CD4-positive, alpha-beta memory T cell (primary cell): ENCODE data around the gene CLDN9. TPM values are rescaled to one million over a fixed set of nuclear protein-coding genes. Genes with fewer than 3 reads are reported as not detected.

ENCODE experiments used
- CTCF ChIA-PET: fragments of 350-600 bp; sonication (Branson Sonifier 250); formaldehyde crosslinking; loops from one replicate; lab custom pipeline; 2021; ENCODE audit warnings: inconsistent platforms; ENCODE audit not compliant: partially characterized antibody; lab: Charles Lee
- POLR2A ChIA-PET: fragments of 350-600 bp; sonication (Branson Sonifier 250); formaldehyde crosslinking; loops from one replicate; lab custom pipeline; 2021; ENCODE audit not compliant: partially characterized antibody; lab: Charles Lee
- DNase-seq, 5 donors: peaks; one replicate each; pipeline versions ENCODE4 v3.0.0 to v3.0.0-alpha.2; 2020 to 2022; ENCODE audit warnings: mixed read lengths in 1 of 5
- H3K27ac ChIP-seq: one replicate; pipeline ENCODE4 v1.7.0; 2013; ENCODE audit warnings: low read depth, low read length
- H3K27me3 ChIP-seq: 2 replicates; pipeline ENCODE4 v1.7.0; 2013; ENCODE audit warnings: mild to moderate bottlenecking, low read length, moderate library complexity; ENCODE audit not compliant: insufficient read depth
- H3K36me3 ChIP-seq: 2 replicates; pipeline ENCODE4 v1.7.0; 2013; ENCODE audit warnings: mild to moderate bottlenecking, low read length, moderate library complexity; ENCODE audit not compliant: insufficient read depth
- H3K4me1 ChIP-seq: 2 replicates; pipeline ENCODE4 v1.7.0; 2013; ENCODE audit warnings: mild to moderate bottlenecking, low read length, moderate library complexity; ENCODE audit not compliant: insufficient read depth
- H3K4me3 ChIP-seq, 2 donors: one replicate each; pipeline ENCODE4 v1.7.0; 2013; ENCODE audit warnings: low read length in 2 of 2, mild to moderate bottlenecking in 1 of 2
- H3K9me3 ChIP-seq, 2 donors: one replicate each; pipeline ENCODE4 v1.7.0; 2013; ENCODE audit warnings: low read length in 2 of 2, control low read depth in 1 of 2; ENCODE audit not compliant: control insufficient read depth in 1 of 2
- H3K27ac Mint-ChIP-seq, 7 donors: one replicate each; pipeline ENCODE4 v1.8.0; 2020 to 2021; ENCODE audit warnings: mixed read lengths in 7 of 7, mild to moderate bottlenecking in 6 of 7, inconsistent platforms in 3 of 7, moderate library complexity in 3 of 7
- H3K27me3 Mint-ChIP-seq, 2 donors: one replicate each; pipeline ENCODE4 v1.8.0; 2020 to 2021; ENCODE audit warnings: mixed read lengths in 2 of 2
- H3K36me3 Mint-ChIP-seq, 2 donors: one replicate each; pipeline ENCODE4 v1.8.0; 2020 to 2021; ENCODE audit warnings: mixed read lengths in 2 of 2, inconsistent platforms in 1 of 2, mild to moderate bottlenecking in 1 of 2
- H3K4me1 Mint-ChIP-seq, 4 donors: one replicate each; pipeline ENCODE4 v1.8.0; 2020 to 2021; ENCODE audit warnings: mixed read lengths in 4 of 4, mild to moderate bottlenecking in 1 of 4
- H3K4me3 Mint-ChIP-seq, 8 donors: one replicate each; pipeline ENCODE4 v1.8.0; 2020 to 2021; ENCODE audit warnings: mixed read lengths in 8 of 8, mild to moderate bottlenecking in 7 of 8, moderate library complexity in 6 of 8, inconsistent platforms in 3 of 8
- H3K9me3 Mint-ChIP-seq, 8 donors: one replicate each; pipeline ENCODE4 v1.8.0; 2020 to 2021; ENCODE audit warnings: mixed read lengths in 8 of 8, mild to moderate bottlenecking in 5 of 8, inconsistent platforms in 3 of 8, moderate library complexity in 1 of 8
- intact Hi-C: fragments of 100-400 bp; cut with micrococcal nuclease; formaldehyde crosslinking; loops from one replicate; pipeline ENCODE4 v1.15.1; 2023
- polyA plus RNA-seq, 2 donors: library from polyadenylated mRNA; unstranded; fragments of 300-500 nt; fragmentation: Illumina TruSeq; gene quantifications; one replicate each; pipeline ENCODE4 v1.2.3, GENCODE V29; 2021
- total RNA-seq, 2 experiments: library from RNA; stranded (reverse); gene quantifications; one replicate each; pipeline ENCODE4 v1.2.3, GENCODE V29; 2021

Gene CLDN9
- total and polyA plus RNA-seq, 4 experiments from 2014 or later: not detected

GRCh38 chr16:3062553-3062952, 49.8 kb downstream of the CLDN9 start:
- H3K36me3 Mint-ChIP-seq: peaks cover 17 to 29% of the 10 kb centered on the region in 2 donors
- H3K4me3 Mint-ChIP-seq: peak overlapping the region in 3 of 8 donors; percentile 68 to 100 (median 78)
- Histone ChIP-seq H3K36me3 (peaks cover 5% of the 10 kb centered on the region), H3K27ac (no peak overlapping the region), H3K9me3 (no peaks in the 10 kb centered on the region), H3K27me3 (no peaks in the 10 kb centered on the region), H3K4me3 (no peak overlapping the region), H3K4me1 (peaks cover 63% of the 10 kb centered on the region)
- ChIA-PET POLR2A (interaction anchor here (1.4 to 8.8 kb wide), 6 partner anchors 14 to 96 kb away, joined by 4 to 217 read pairs (median 4); partner anchors contain the start of gene ZSCAN10), CTCF (interaction anchor here (0.7 to 13.3 kb wide), 6 partner anchors 13 to 221 kb away, joined by 3 to 362 read pairs (median 20); partner anchors contain the start of genes ZNF213 and ZSCAN10)
- peaks cover 26 to 77% (median 48%) of the 10 kb centered on the region in 4 donors for H3K4me1 Mint-ChIP-seq
- H3K27me3 Mint-ChIP-seq: no peaks in the 10 kb centered on the region
- no peak for DNase-seq
- peaks cover 0 to 4% (median 0%) of the 10 kb centered on the region in 8 donors for H3K9me3 Mint-ChIP-seq
- H3K27ac Mint-ChIP-seq: peak overlapping the region in 5 of 7 donors; percentile 77 to 98 (median 95)
- intact Hi-C loops: no loop called here

GRCh38 chr16:3063625-3064386, 51.1 kb downstream of the CLDN9 start:
- Histone ChIP-seq H3K27me3 (no peaks in the 10 kb centered on the region), H3K27ac (peak overlapping the region; percentile 98), H3K4me3 (no peak overlapping the region), H3K36me3 (peaks cover 18% of the 10 kb centered on the region), H3K4me1 (peaks cover 68% of the 10 kb centered on the region), H3K9me3 (no peaks in the 10 kb centered on the region)
- peaks cover 0 to 4% (median 0%) of the 10 kb centered on the region in 8 donors for H3K9me3 Mint-ChIP-seq
- intact Hi-C loops: no loop called here
- DNase-seq: no peak
- peak overlapping the region; percentile 91 to 99 (median 96) for H3K27ac Mint-ChIP-seq
- POLR2A ChIA-PET: interaction anchor here (0.6 to 8.8 kb wide), 14 partner anchors 12 to 144 kb away, joined by 3 to 217 read pairs (median 4); partner anchors contain the start of genes MMP25, ZNF213 and ZSCAN10
- peak overlapping the region; percentile 98 to 100 (median 100) for H3K4me3 Mint-ChIP-seq
- no peaks in the 10 kb centered on the region for H3K27me3 Mint-ChIP-seq
- peaks cover 32 to 82% (median 53%) of the 10 kb centered on the region in 4 donors for H3K4me1 Mint-ChIP-seq
- peaks cover 30 to 40% of the 10 kb centered on the region in 2 donors for H3K36me3 Mint-ChIP-seq
- CTCF ChIA-PET: interaction anchor here (1.5 to 13.3 kb wide), 8 partner anchors 12 to 95 kb away, joined by 3 to 362 read pairs (median 9); partner anchors contain the start of genes ZNF213 and ZSCAN10

Other genes with a start within 250 kb of the CLDN9 start
- gene ELOB, start 235.6 kb upstream of the CLDN9 start, total RNA-seq: 10 to 100 TPM; 83.0 to 86.8 TPM
- 100 to 1,000 TPM; 268 to 270 TPM for gene ELOB, start 235.6 kb upstream of the CLDN9 start, polyA plus RNA-seq
- not detected for gene PRSS33, start 225.4 kb upstream of the CLDN9 start, total RNA-seq
- not detected for gene PRSS33, start 225.4 kb upstream of the CLDN9 start, polyA plus RNA-seq
- not detected for gene PRSS41, start 214.5 kb upstream of the CLDN9 start, total RNA-seq
- not detected for gene PRSS41, start 214.5 kb upstream of the CLDN9 start, polyA plus RNA-seq
- gene PRSS21, start 195.7 kb upstream of the CLDN9 start, total RNA-seq: 1 to 10 TPM in 1 of 2 experiments, under 1 TPM in 1; 0.96 to 2.6 TPM
- gene PRSS21, start 195.7 kb upstream of the CLDN9 start, polyA plus RNA-seq: 10 to 100 TPM in 1 of 2 donors, 1 to 10 TPM in 1; 6.2 to 11.5 TPM
- gene ZG16B, start 182.6 kb upstream of the CLDN9 start, total RNA-seq: not detected
- gene ZG16B, start 182.6 kb upstream of the CLDN9 start, polyA plus RNA-seq: under 1 TPM in 1 of 2 donors, not detected in 1; 0.79 TPM
- under 1 TPM in 1 of 2 experiments, not detected in 1; 0.39 TPM for gene PRSS22, start 154.8 kb upstream of the CLDN9 start, total RNA-seq
- gene PRSS22, start 154.8 kb upstream of the CLDN9 start, polyA plus RNA-seq: under 1 TPM in 1 of 2 donors, not detected in 1; 0.42 TPM
- 10 to 100 TPM; 24.1 to 27.1 TPM for gene FLYWCH2, start 129.7 kb upstream of the CLDN9 start, total RNA-seq
- 10 to 100 TPM; 21.1 to 23.3 TPM for gene FLYWCH2, start 129.7 kb upstream of the CLDN9 start, polyA plus RNA-seq
- gene FLYWCH1, start 101.0 kb upstream of the CLDN9 start, total RNA-seq: 100 to 1,000 TPM; 121 to 123 TPM
- 10 to 100 TPM in 1 of 2 donors, 1 to 10 TPM in 1; 7.1 to 21.2 TPM for gene FLYWCH1, start 101.0 kb upstream of the CLDN9 start, polyA plus RNA-seq
- not detected for gene KREMEN2, start 48.6 kb upstream of the CLDN9 start, total RNA-seq
- gene KREMEN2, start 48.6 kb upstream of the CLDN9 start, polyA plus RNA-seq: not detected
- 1 to 10 TPM; 1.5 to 1.7 TPM for gene PAQR4, start 43.6 kb upstream of the CLDN9 start, total RNA-seq
- gene PAQR4, start 43.6 kb upstream of the CLDN9 start, polyA plus RNA-seq: under 1 TPM; 0.77 to 0.81 TPM
- under 1 TPM in 1 of 2 experiments, not detected in 1; 0.79 TPM for gene PKMYT1, start 32.5 kb upstream of the CLDN9 start, total RNA-seq
- not detected for gene PKMYT1, start 32.5 kb upstream of the CLDN9 start, polyA plus RNA-seq
- not detected for gene CLDN6, start 5.3 kb downstream of the CLDN9 start, total RNA-seq
- gene CLDN6, start 5.3 kb downstream of the CLDN9 start, polyA plus RNA-seq: not detected
- 1 to 10 TPM in 1 of 2 experiments, under 1 TPM in 1; 0.73 to 1.0 TPM for gene TNFRSF12A, start 7.4 kb downstream of the CLDN9 start, total RNA-seq
- under 1 TPM; 0.33 to 0.44 TPM for gene TNFRSF12A, start 7.4 kb downstream of the CLDN9 start, polyA plus RNA-seq
- 10 to 100 TPM; 16.0 to 18.0 TPM for gene HCFC1R1, start 11.0 kb downstream of the CLDN9 start, total RNA-seq
- gene HCFC1R1, start 11.0 kb downstream of the CLDN9 start, polyA plus RNA-seq: 10 to 100 TPM; 18.5 to 23.8 TPM
- 10 to 100 TPM; 18.4 to 22.5 TPM for gene THOC6, start 11.1 kb downstream of the CLDN9 start, total RNA-seq
- gene THOC6, start 11.1 kb downstream of the CLDN9 start, polyA plus RNA-seq: 10 to 100 TPM; 41.4 to 48.8 TPM
- not detected for gene BICDL2, start 24.0 kb downstream of the CLDN9 start, total RNA-seq
- not detected for gene BICDL2, start 24.0 kb downstream of the CLDN9 start, polyA plus RNA-seq
- 1 to 10 TPM; 2.9 to 3.0 TPM for gene MMP25, start 33.6 kb downstream of the CLDN9 start, total RNA-seq
- gene MMP25, start 33.6 kb downstream of the CLDN9 start, polyA plus RNA-seq: under 1 TPM; 0.52 to 0.91 TPM
- 100 to 1,000 TPM; 752 to 810 TPM for gene IL32, start 52.7 kb downstream of the CLDN9 start, total RNA-seq
- 1,000 to 10,000 TPM; 3,111 to 3,174 TPM for gene IL32, start 52.7 kb downstream of the CLDN9 start, polyA plus RNA-seq
- gene ZSCAN10, start 86.4 kb downstream of the CLDN9 start, total RNA-seq: under 1 TPM in 1 of 2 experiments, not detected in 1; 0.15 TPM
- gene ZSCAN10, start 86.4 kb downstream of the CLDN9 start, polyA plus RNA-seq: not detected
- not detected for gene ZNF205, start 99.7 kb downstream of the CLDN9 start, total RNA-seq
- gene ZNF205, start 99.7 kb downstream of the CLDN9 start, polyA plus RNA-seq: under 1 TPM in 1 of 2 donors, not detected in 1; 0.20 TPM
- 10 to 100 TPM; 14.1 to 14.5 TPM for gene ZNF213, start 122.1 kb downstream of the CLDN9 start, total RNA-seq
- 1 to 10 TPM in 1 of 2 donors, under 1 TPM in 1; 0.67 to 3.2 TPM for gene ZNF213, start 122.1 kb downstream of the CLDN9 start, polyA plus RNA-seq
- gene OR1F1, start 175.3 kb downstream of the CLDN9 start, total RNA-seq: under 1 TPM; 0.49 to 0.97 TPM
- gene OR1F1, start 175.3 kb downstream of the CLDN9 start, polyA plus RNA-seq: not detected
- gene ZNF200, start 222.2 kb downstream of the CLDN9 start, total RNA-seq: 10 to 100 TPM; 27.7 to 29.2 TPM
- gene ZNF200, start 222.2 kb downstream of the CLDN9 start, polyA plus RNA-seq: 10 to 100 TPM in 1 of 2 donors, 1 to 10 TPM in 1; 6.7 to 11.6 TPM
- under 1 TPM; 0.35 to 0.42 TPM for gene MEFV, start 243.7 kb downstream of the CLDN9 start, total RNA-seq
- under 1 TPM in 1 of 2 donors, not detected in 1; 0.05 TPM for gene MEFV, start 243.7 kb downstream of the CLDN9 start, polyA plus RNA-seq